H1 (cell line): Measurements from ENCODE around the gene CD58. TPM values are rescaled to one million over a fixed set of nuclear protein-coding genes. Genes with fewer than 3 reads are reported as not detected.

Experiments used
- ASH2L ChIP-seq: fragments of 200-600, 300-600 bp; sonication (generic); IDR thresholded peaks from one replicate; pipeline ENCODE4 v1.7.1; 2017; ENCODE audit warnings: low read length
- CREB1 ChIP-seq: IDR thresholded peaks from 2 replicates; pipeline ENCODE4 v1.6.1; 2012; ENCODE audit warnings: inconsistent platforms
- MAX ChIP-seq: IDR thresholded peaks from 2 replicates; pipeline ENCODE4 v1.6.1; 2012; ENCODE audit warnings: inconsistent platforms
- SIN3A ChIP-seq, 2 experiments: IDR thresholded peaks in 1 of 2; conservative IDR thresholded peaks in 1 of 2; 2 replicates each; pipeline ENCODE4 v1.6.1; 2011 to 2012; ENCODE audit warnings: low read length in 2 of 2, improper control_type of control experiment in 1 of 2, low read depth in 1 of 2, mild to moderate bottlenecking in 1 of 2
- polyA plus RNA-seq, 7 experiments: library from polyadenylated mRNA; depleted of rRNA in 3 of 7; stranded (reverse) in 5 of 7; unstranded in 2 of 7; fragments of >200 nt in 5 of 7; fragments of 200-250 nt in 2 of 7; gene quantifications; 1 replicate in 5 of 7; 2 replicates in 1 of 7; 4 replicates in 1 of 7; pipeline versions ENCODE4 v1.2.1 to v1.2.3, GENCODE V29; 2011 to 2013; ENCODE audit warnings: missing spikeins in 2 of 7, mixed read lengths in 2 of 7
- total RNA-seq: library from RNA; stranded (reverse); fragmentation: NEBNext Ultra II Directional; extraction: Animal tissue kit (Norgen Biotek cat#: 25700); gene quantifications from 2 replicates; pipeline ENCODE4 v1.2.1, GENCODE V29; 2021

The CD58 gene
- total and polyA plus RNA-seq, 2 of the 8 experiments (the other 6 are each of a cell fraction or from before 2014, with no cell fraction given) = 5.3 to 5.5 TPM

GRCh38 chr1:116507631-116508030 is 63.2 kb downstream of the CD58 start (continued):
- TF ChIP-seq MAX (no peak), CREB1 (no peak), ASH2L (no peak), SIN3A (conservative IDR thresholded peaks at IDR 0.05 in 1 of 2, IDR thresholded peaks at IDR 0.05 in 1 of 2; ENCODE audit: low read depth in 1 of 2, low read length in 2 of 2) (no peak)
